H1 (cell line): ENCODE results near the gene ANXA4. TPM values are rescaled to one million over a fixed set of nuclear protein-coding genes. Genes with fewer than 3 reads are reported as not detected.

ENCODE experiments used
- CTCF ChIA-PET: fragments of 300-600 bp; sonication (Branson Sonifier 250); formaldehyde crosslinking; loops from one replicate; lab custom pipeline; 2021; ENCODE audit not compliant: partially characterized antibody; lab: Charles Lee
- POLR2A ChIA-PET: fragments of 300-600 bp; sonication (Branson Sonifier 250); formaldehyde crosslinking; loops from one replicate; lab custom pipeline; 2021; ENCODE audit warnings: inconsistent platforms; ENCODE audit not compliant: partially characterized antibody; lab: Charles Lee
- DNase-seq, 2 experiments: peaks; one replicate each; pipeline versions ENCODE4 v3.0.0 to v3.0.0-alpha.2; 2010 to 2022; ENCODE audit warnings: low spot score in 2 of 2, low read depth in 1 of 2, mixed read lengths in 1 of 2
- FAIRE-seq: peaks from 2 replicates; lab custom pipeline; 2011; peaks lifted over from hg19 to GRCh38; lab: Jason Lieb, UNC
- H2AFZ ChIP-seq: 2 replicates; pipeline ENCODE4 v1.8.1; 2012; ENCODE audit warnings: low read length, inconsistent platforms
- H2AK5ac ChIP-seq: 2 replicates; pipeline ENCODE4 v1.6.1; 2013; ENCODE audit warnings: low read depth, low read length
- H2BK120ac ChIP-seq: replicated peaks from 2 replicates; pipeline ENCODE3; 2013; ENCODE audit warnings: low read depth, low read length, inconsistent platforms
- H2BK12ac ChIP-seq: 2 replicates; pipeline ENCODE4 v1.6.1; 2013; ENCODE audit warnings: low read depth, low read length
- H2BK15ac ChIP-seq: 2 replicates; pipeline ENCODE4 v1.6.1; 2013; ENCODE audit warnings: low read length
- H2BK20ac ChIP-seq: 2 replicates; pipeline ENCODE4 v1.6.1; 2013; ENCODE audit warnings: low read length
- H2BK5ac ChIP-seq: 2 replicates; pipeline ENCODE4 v1.6.1; 2013; ENCODE audit warnings: low read depth, low read length
- H3K14ac ChIP-seq: 2 replicates; pipeline ENCODE4 v1.6.1; 2013; ENCODE audit warnings: inconsistent platforms; ENCODE audit not compliant: insufficient read length
- H3K18ac ChIP-seq: 2 replicates; pipeline ENCODE4 v1.6.1; 2013; ENCODE audit warnings: low read length; ENCODE audit errors: extremely low read depth
- H3K23ac ChIP-seq: 2 replicates; pipeline ENCODE4 v1.6.1; 2013; ENCODE audit warnings: inconsistent platforms; ENCODE audit not compliant: insufficient read length
- H3K23me2 ChIP-seq: 2 replicates; pipeline ENCODE4 v1.6.1; 2013; ENCODE audit warnings: low read depth, low read length
- H3K27ac ChIP-seq: 2 replicates; pipeline ENCODE4 v1.6.1; 2011; ENCODE audit warnings: low read depth, low read length, inconsistent platforms
- H3K27me3 ChIP-seq, 4 experiments: replicated peaks in 1 of 4; 1 replicate in 1 of 4; 2 replicates in 3 of 4; pipeline versions ENCODE4 v1.6.1 to v1.8.1; 2011 to 2013; ENCODE audit warnings: low read length in 3 of 4, mild to moderate bottlenecking in 3 of 4, inconsistent platforms in 2 of 4, mixed read lengths in 2 of 4, moderate library complexity in 1 of 4; ENCODE audit not compliant: control insufficient read depth in 3 of 4, insufficient read depth in 3 of 4; ENCODE audit errors: extremely low read depth in 1 of 4
- H3K36me3 ChIP-seq, 4 experiments: 2 replicates each; pipeline versions ENCODE4 v1.6.1 to v1.8.1; 2011 to 2013; ENCODE audit warnings: mild to moderate bottlenecking in 4 of 4, low read length in 3 of 4, moderate library complexity in 2 of 4, control low read depth in 1 of 4, inconsistent platforms in 1 of 4; ENCODE audit not compliant: insufficient read depth in 4 of 4, control insufficient read depth in 2 of 4
- H3K4ac ChIP-seq: replicated peaks from 2 replicates; pipeline ENCODE3; 2013; ENCODE audit warnings: low read length, low read depth, mixed read lengths, inconsistent platforms; ENCODE audit not compliant: insufficient read length
- H3K4me1 ChIP-seq, 4 experiments: replicated peaks in 1 of 4; 1 replicate in 1 of 4; 2 replicates in 3 of 4; pipeline versions ENCODE4 v1.6.1 to v1.8.1; 2011 to 2013; ENCODE audit warnings: low read length in 3 of 4, inconsistent platforms in 2 of 4, mixed read lengths in 1 of 4; ENCODE audit not compliant: insufficient read depth in 4 of 4, control insufficient read depth in 3 of 4
- H3K4me2 ChIP-seq, 2 experiments: 2 replicates each; pipeline versions ENCODE4 v1.6.1 to v1.8.1; 2011 to 2013; ENCODE audit warnings: low read depth in 2 of 2, low read length in 2 of 2, control low read depth in 1 of 2, inconsistent platforms in 1 of 2, mild to moderate bottlenecking in 1 of 2; ENCODE audit not compliant: insufficient read depth in 1 of 2
- H3K4me3 ChIP-seq, 4 experiments: fragments of 200-600, 300-600 bp in 1 of 4; sonication (generic), shearing (Covaris generic), sonication (Bioruptor Twin) in 1 of 4; 2 replicates each; pipeline versions ENCODE4 v1.5.1 to v1.8.1; 2011 to 2016; ENCODE audit warnings: low read length in 4 of 4, low read depth in 3 of 4, control low read depth in 2 of 4, inconsistent platforms in 2 of 4, mild to moderate bottlenecking in 2 of 4, mixed read lengths in 1 of 4, moderate library complexity in 1 of 4; ENCODE audit not compliant: insufficient read depth in 2 of 4; ENCODE audit errors: extremely low read depth in 1 of 4
- H3K56ac ChIP-seq: replicated peaks from 2 replicates; pipeline ENCODE3; 2013; ENCODE audit warnings: low read depth, mild to moderate bottlenecking, mixed read lengths, low read length, inconsistent platforms; ENCODE audit not compliant: insufficient read length
- H3K79me1 ChIP-seq: 2 replicates; pipeline ENCODE4 v1.6.1; 2013; ENCODE audit warnings: low read depth, low read length, control low read depth
- H3K79me2 ChIP-seq, 2 experiments: 2 replicates each; pipeline versions ENCODE4 v1.6.1 to v1.8.1; 2012 to 2013; ENCODE audit warnings: low read length in 2 of 2, mild to moderate bottlenecking in 2 of 2, inconsistent platforms in 1 of 2; ENCODE audit not compliant: insufficient read depth in 2 of 2, control insufficient read depth in 1 of 2
- H3K9ac ChIP-seq, 4 experiments: replicated peaks in 1 of 4; 1 replicate in 1 of 4; 2 replicates in 3 of 4; pipeline versions ENCODE4 v1.6.1 to v1.8.1; 2011 to 2013; ENCODE audit warnings: low read depth in 3 of 4, low read length in 3 of 4, control low read depth in 2 of 4, mild to moderate bottlenecking in 2 of 4, moderate library complexity in 2 of 4, inconsistent platforms in 1 of 4; ENCODE audit errors: extremely low read depth in 1 of 4
- H3K9me3 ChIP-seq, 2 experiments: 2 replicates each; pipeline versions ENCODE4 v1.6.1 to v1.8.1; 2012 to 2013; ENCODE audit warnings: mild to moderate bottlenecking in 2 of 2, moderate library complexity in 2 of 2, control low read depth in 1 of 2, inconsistent platforms in 1 of 2, low read depth in 1 of 2, low read length in 1 of 2, mixed read lengths in 1 of 2; ENCODE audit not compliant: insufficient read depth in 2 of 2
- H4K20me1 ChIP-seq, 2 experiments: replicated peaks in 1 of 2; 2 replicates each; pipeline versions ENCODE3 to v1.8.1; 2011 to 2013; ENCODE audit warnings: inconsistent platforms in 2 of 2, low read length in 2 of 2, mild to moderate bottlenecking in 1 of 2; ENCODE audit not compliant: insufficient read depth in 2 of 2, control insufficient read depth in 1 of 2
- H4K5ac ChIP-seq: 2 replicates; pipeline ENCODE4 v1.6.1; 2013; ENCODE audit warnings: low read length, low read depth, mixed read lengths, inconsistent platforms; ENCODE audit not compliant: insufficient read length
- H4K8ac ChIP-seq: 2 replicates; pipeline ENCODE4 v1.8.0; 2013; ENCODE audit warnings: mild to moderate bottlenecking, moderate library complexity, low read length, inconsistent platforms; ENCODE audit not compliant: insufficient read depth; ENCODE audit errors: extremely low read depth
- H4K91ac ChIP-seq: replicated peaks from 2 replicates; pipeline ENCODE3; 2013; ENCODE audit warnings: low read length, mixed read lengths, inconsistent platforms; ENCODE audit not compliant: insufficient read length
- EGR1 ChIP-seq: IDR thresholded peaks from 2 replicates; pipeline ENCODE4 v1.6.1; 2011; ENCODE audit warnings: low read depth, low read length, borderline replicate concordance
- WGBS, 2 experiments: shearing (Covaris generic) in 1 of 2; methylation state at CpG; one replicate each; pipeline versions ENCODE4 v1.1.6 to v1.1.7; 2013 to 2015; ENCODE audit warnings: low lambda C conversion rate in 2 of 2, mixed read lengths in 2 of 2, inconsistent platforms in 1 of 2, low coverage in 1 of 2, missing lambda C conversion rate in 1 of 2; ENCODE audit not compliant: insufficient replicate concordance in 2 of 2, insufficient coverage in 1 of 2, insufficient read length in 1 of 2; ENCODE audit errors: extremely low coverage in 1 of 2, missing lambda C conversion rate in 1 of 2; 5-methylcytosine and 5-hydroxymethylcytosine counted together
- polyA plus RNA-seq, 7 experiments: library from polyadenylated mRNA; depleted of rRNA in 3 of 7; stranded (reverse) in 5 of 7; unstranded in 2 of 7; fragments of >200 nt in 5 of 7; fragments of 200-250 nt in 2 of 7; gene quantifications; 1 replicate in 5 of 7; 2 replicates in 1 of 7; 4 replicates in 1 of 7; pipeline versions ENCODE4 v1.2.1 to v1.2.3, GENCODE V29; 2011 to 2013; ENCODE audit warnings: missing spikeins in 2 of 7, mixed read lengths in 2 of 7
- total RNA-seq: library from RNA; stranded (reverse); fragmentation: NEBNext Ultra II Directional; extraction: Animal tissue kit (Norgen Biotek cat#: 25700); gene quantifications from 2 replicates; pipeline ENCODE4 v1.2.1, GENCODE V29; 2021

The ANXA4 gene
- total and polyA plus RNA-seq, 2 of the 8 experiments (the other 6 are each of a cell fraction or from before 2014, with no cell fraction given), result 9.4 to 17.6 TPM

GRCh38 chr2:69733342-69734034, 8.4 kb upstream of the ANXA4 start:
- no peaks in the 10 kb centered on the region for H3K4me1 ChIP-seq
- no peaks in the 10 kb centered on the region for H3K27me3 ChIP-seq
- H2BK20ac ChIP-seq, result no peak overlapping the region
- H3K56ac ChIP-seq, result no peak overlapping the region
- no peak overlapping the region for H3K9ac ChIP-seq
- no peak overlapping the region for H3K23ac ChIP-seq
- H4K91ac ChIP-seq, result no peak overlapping the region
- ChIA-PET CTCF (interaction anchor here (0.8 to 4.2 kb wide), 8 partner anchors 9 to 83 kb away, joined by 3 to 47 read pairs (median 4); no protein-coding TSS in a partner anchor), POLR2A (no interaction called here)
- no peak overlapping the region for H3K14ac ChIP-seq
- H2BK5ac ChIP-seq, result no peak overlapping the region
- no peak overlapping the region for H3K18ac ChIP-seq
- no peak overlapping the region for H4K5ac ChIP-seq
- H3K23me2 ChIP-seq, result no peaks in the 10 kb centered on the region
- H3K79me1 ChIP-seq, result no peaks in the 10 kb centered on the region
- no peak overlapping the region for H2AK5ac ChIP-seq
- no peaks in the 10 kb centered on the region for H3K36me3 ChIP-seq
- no peak overlapping the region for H4K8ac ChIP-seq
- 84% methylated on average over 1 of the region's 1 CpG; no CpG with 5 or more reads in 1 of the 2 experiments for WGBS, 2 experiments
- H2BK15ac ChIP-seq, result no peak overlapping the region
- H3K79me2 ChIP-seq, result no peaks in the 10 kb centered on the region
- H2BK12ac ChIP-seq, result no peak overlapping the region
- DNase-seq (no peak), FAIRE-seq (no peak)
- no peak overlapping the region for H3K4me3 ChIP-seq
- no peaks in the 10 kb centered on the region for H3K9me3 ChIP-seq
- no peak overlapping the region for H3K27ac ChIP-seq
- H2AFZ ChIP-seq, result no peak overlapping the region
- H3K4ac ChIP-seq, result no peak overlapping the region
- no peak overlapping the region for H3K4me2 ChIP-seq
- H2BK120ac ChIP-seq, result no peak overlapping the region
- no peaks in the 10 kb centered on the region for H4K20me1 ChIP-seq
- no peak for TF ChIP-seq EGR1
